BLaER1 (cell line): Measurements from ENCODE around the gene NSMF.

Source experiments
- H3K27ac ChIP-seq: shearing (Covaris generic); formaldehyde crosslinking; 2 replicates; pipeline ENCODE4 v1.8.1; 2022
- H3K27me3 ChIP-seq: shearing (Covaris generic); formaldehyde crosslinking; 2 replicates; pipeline ENCODE4 v1.8.1; 2022
- H3K36me3 ChIP-seq: shearing (Covaris generic); formaldehyde crosslinking; 2 replicates; pipeline ENCODE4 v1.8.1; 2022
- H3K4me1 ChIP-seq: shearing (Covaris generic); formaldehyde crosslinking; 2 replicates; pipeline ENCODE4 v1.8.1; 2022
- H3K4me2 ChIP-seq: shearing (Covaris generic); formaldehyde crosslinking; 2 replicates; pipeline ENCODE4 v1.8.1; 2022
- H3K4me3 ChIP-seq: shearing (Covaris generic); formaldehyde crosslinking; 2 replicates; pipeline ENCODE4 v1.8.1; 2022
- H3K9ac ChIP-seq: shearing (Covaris generic); formaldehyde crosslinking; 2 replicates; pipeline ENCODE4 v1.8.1; 2022
- H3K9me3 ChIP-seq: shearing (Covaris generic); formaldehyde crosslinking; 2 replicates; pipeline ENCODE4 v1.8.1; 2022
- H4K20me1 ChIP-seq: shearing (Covaris generic); formaldehyde crosslinking; 2 replicates; pipeline ENCODE4 v1.8.1; 2022
- Cebpa-rat ChIP-seq: shearing (Covaris generic); IDR thresholded peaks from 2 replicates; pipeline ENCODE4 v1.8.1; 2022

Gene NSMF

GRCh38 chr9:137465000-137465719 lies 6.0 kb upstream of the NSMF start:
- no peak overlapping the region for H3K4me3 ChIP-seq
- H3K9ac ChIP-seq: no peak overlapping the region
- H3K9me3 ChIP-seq: no peaks in the 10 kb centered on the region
- H3K27me3 ChIP-seq: peaks cover 12% of the 10 kb centered on the region
- TF ChIP-seq Cebpa-rat: no peak
- H3K27ac ChIP-seq: no peak overlapping the region
- no peaks in the 10 kb centered on the region for H3K36me3 ChIP-seq
- no peak overlapping the region for H3K4me2 ChIP-seq
- peaks cover 7% of the 10 kb centered on the region; the same call in 1 of the 2 replicates for H4K20me1 ChIP-seq
- H3K4me1 ChIP-seq: peaks cover 56% of the 10 kb centered on the region

GRCh38 chr9:137464291-137464999 lies 5.3 kb upstream of the NSMF start:
- Histone ChIP-seq H3K4me3 (no peak overlapping the region), H3K4me1 (peaks cover 56% of the 10 kb centered on the region), H3K27me3 (peaks cover 12% of the 10 kb centered on the region), H3K36me3 (no peaks in the 10 kb centered on the region), H3K27ac (no peak overlapping the region), H3K9me3 (no peaks in the 10 kb centered on the region), H3K4me2 (no peak overlapping the region), H3K9ac (no peak overlapping the region), H4K20me1 (peaks cover 7% of the 10 kb centered on the region; the same call in 1 of the 2 replicates)
- no peak for TF ChIP-seq Cebpa-rat

GRCh38 chr9:137463931-137464290 lies 4.8 kb upstream of the NSMF start:
- Histone ChIP-seq H3K4me2 (no peak overlapping the region), H3K9me3 (no peaks in the 10 kb centered on the region), H3K27ac (no peak overlapping the region), H3K4me1 (peaks cover 53% of the 10 kb centered on the region), H4K20me1 (peaks cover 7% of the 10 kb centered on the region; the same call in 1 of the 2 replicates), H3K27me3 (peaks cover 12% of the 10 kb centered on the region), H3K36me3 (no peaks in the 10 kb centered on the region), H3K4me3 (no peak overlapping the region), H3K9ac (no peak overlapping the region)
- no peak for TF ChIP-seq Cebpa-rat

GRCh38 chr9:137462986-137463930 lies 4.1 kb upstream of the NSMF start:
- TF ChIP-seq Cebpa-rat: no peak
- no peak overlapping the region for H3K9ac ChIP-seq
- peak overlapping the region; percentile 88 for H3K4me2 ChIP-seq
- peaks cover 12% of the 10 kb centered on the region for H4K20me1 ChIP-seq
- H3K4me1 ChIP-seq: peaks cover 50% of the 10 kb centered on the region
- H3K36me3 ChIP-seq: no peaks in the 10 kb centered on the region
- H3K9me3 ChIP-seq: no peaks in the 10 kb centered on the region
- H3K4me3 ChIP-seq: no peak overlapping the region
- H3K27ac ChIP-seq: no peak overlapping the region
- H3K27me3 ChIP-seq: peaks cover 12% of the 10 kb centered on the region

- peak overlapping the region; percentile 88 for H3K4me2 ChIP-seq
Observed at GRCh38 chr9:137462396-137462985, 3.4 kb upstream of the NSMF start.

GRCh38 chr9:137461663-137462395 lies 2.7 kb upstream of the NSMF start:
- H3K27ac ChIP-seq: peak overlapping the region; percentile 28; the same call in 1 of the 2 replicates
- H3K4me2 ChIP-seq: peak overlapping the region; percentile 88
- peak overlapping the region; percentile 46; the same call in 1 of the 2 replicates for H3K4me3 ChIP-seq

More at GRCh38 chr9:137462396-137462985, 3.4 kb upstream of the NSMF start:
- peak overlapping the region; percentile 28; the same call in 1 of the 2 replicates for H3K27ac ChIP-seq
- H3K36me3 ChIP-seq: peaks cover 4% of the 10 kb centered on the region
- H3K27me3 ChIP-seq: peaks cover 12% of the 10 kb centered on the region
- no peaks in the 10 kb centered on the region for H3K9me3 ChIP-seq
- H4K20me1 ChIP-seq: peaks cover 20% of the 10 kb centered on the region
- peak overlapping the region; percentile 46; the same call in 1 of the 2 replicates for H3K4me3 ChIP-seq
- H3K9ac ChIP-seq: no peak overlapping the region; the same call in 1 of the 2 replicates
- no peak for TF ChIP-seq Cebpa-rat
- peaks cover 53% of the 10 kb centered on the region for H3K4me1 ChIP-seq

GRCh38 chr9:137461316-137461662 lies 2.2 kb upstream of the NSMF start:
- Histone ChIP-seq H3K9ac (no peak overlapping the region), H4K20me1 (peaks cover 32% of the 10 kb centered on the region), H3K9me3 (no peaks in the 10 kb centered on the region), H3K4me1 (peaks cover 65% of the 10 kb centered on the region), H3K4me2 (peak overlapping the region; percentile 88), H3K27me3 (peaks cover 12% of the 10 kb centered on the region), H3K36me3 (peaks cover 14% of the 10 kb centered on the region), H3K4me3 (no peak overlapping the region), H3K27ac (no peak overlapping the region)
- TF ChIP-seq Cebpa-rat: no peak

More at GRCh38 chr9:137461663-137462395, 2.7 kb upstream of the NSMF start:
- H3K4me1 ChIP-seq: peaks cover 60% of the 10 kb centered on the region
- peaks cover 12% of the 10 kb centered on the region for H3K27me3 ChIP-seq
- peaks cover 27% of the 10 kb centered on the region for H4K20me1 ChIP-seq
- H3K36me3 ChIP-seq: peaks cover 11% of the 10 kb centered on the region
- TF ChIP-seq Cebpa-rat: no peak
- H3K9ac ChIP-seq: no peak overlapping the region; the same call in 1 of the 2 replicates
- H3K9me3 ChIP-seq: no peaks in the 10 kb centered on the region

- H3K4me1 ChIP-seq: peaks cover 72% of the 10 kb centered on the region
Observed at GRCh38 chr9:137460363-137461315, 1.5 kb upstream of the NSMF start.

More at GRCh38 chr9:137460363-137461315, 1.5 kb upstream of the NSMF start:
- no peaks in the 10 kb centered on the region for H3K9me3 ChIP-seq
- H4K20me1 ChIP-seq: peaks cover 39% of the 10 kb centered on the region
- H3K4me2 ChIP-seq: peak overlapping the region; percentile 99
- H3K36me3 ChIP-seq: peaks cover 14% of the 10 kb centered on the region
- TF ChIP-seq Cebpa-rat: no peak
- no peak overlapping the region for H3K4me3 ChIP-seq
- peaks cover 12% of the 10 kb centered on the region for H3K27me3 ChIP-seq
- no peak overlapping the region for H3K27ac ChIP-seq
- H3K9ac ChIP-seq: no peak overlapping the region; the same call in 1 of the 2 replicates
